ENCODE measurements around the gene RSPH6A.
"Not testable (repeated sequence)": the region's sequence is repeated elsewhere in the genome, so short reads cannot be mapped to it uniquely, and the experiment has no call there.

RSPH6A gene

DNA sequence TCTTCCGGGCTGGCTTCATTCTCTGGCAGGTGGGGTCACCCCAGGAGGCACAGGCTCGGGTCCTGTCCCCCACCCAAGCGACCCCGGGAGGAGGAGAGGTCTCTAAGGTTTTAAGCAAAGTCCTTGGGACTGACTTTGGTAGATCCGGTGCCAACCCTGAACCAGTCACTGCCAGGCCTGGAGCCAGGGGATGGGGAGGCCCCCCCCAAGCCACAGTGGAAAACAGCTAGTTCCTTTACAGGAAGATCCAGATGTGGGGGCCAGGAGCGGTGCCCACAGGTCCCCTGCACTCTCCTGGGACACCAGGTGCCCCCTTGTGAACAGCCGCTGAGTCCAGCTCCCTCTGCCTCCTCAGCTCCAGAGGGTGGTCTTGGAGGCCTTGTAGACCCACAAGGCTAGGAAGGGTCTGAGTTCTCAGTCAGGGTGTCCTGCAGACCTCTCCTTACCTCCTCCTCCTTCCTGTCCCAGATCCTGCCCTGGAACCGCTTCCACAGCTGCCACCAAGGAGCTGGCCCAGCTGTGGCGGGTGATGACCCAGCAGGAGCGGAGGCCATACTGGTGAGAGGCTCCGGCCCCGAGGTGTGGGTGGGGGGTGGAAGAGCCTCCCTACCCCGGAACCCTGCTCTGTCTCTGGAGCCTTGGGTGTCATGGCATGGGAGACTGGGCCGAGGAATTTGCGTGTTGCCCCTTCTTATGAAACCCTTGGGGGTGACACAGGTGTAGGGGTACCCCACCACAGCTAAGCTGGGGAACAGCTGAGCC lies 52.1 kb downstream of the RSPH6A start:
- Histone ChIP-seq H3K27ac (ENCODE audit: low read depth, low read length) (no peak overlapping the region), H3K27me3 (ENCODE audit: control insufficient read depth, insufficient read depth, low read length) (no peaks in the 10 kb centered on the region), H3K36me3 (ENCODE audit: control insufficient read depth, insufficient read depth, low read length) (no peaks in the 10 kb centered on the region), H3K9ac (ENCODE audit: low read depth, low read length) (no peak overlapping the region), H3K4me3 (ENCODE audit: low read depth, low read length) (no peak overlapping the region), H3K9me3 (ENCODE audit: control insufficient read depth, insufficient read depth, low read length) (no peaks in the 10 kb centered on the region), H3K4me1 (ENCODE audit: control insufficient read depth, insufficient read depth, low read length) (peaks cover 28% of the 10 kb centered on the region)

DNA sequence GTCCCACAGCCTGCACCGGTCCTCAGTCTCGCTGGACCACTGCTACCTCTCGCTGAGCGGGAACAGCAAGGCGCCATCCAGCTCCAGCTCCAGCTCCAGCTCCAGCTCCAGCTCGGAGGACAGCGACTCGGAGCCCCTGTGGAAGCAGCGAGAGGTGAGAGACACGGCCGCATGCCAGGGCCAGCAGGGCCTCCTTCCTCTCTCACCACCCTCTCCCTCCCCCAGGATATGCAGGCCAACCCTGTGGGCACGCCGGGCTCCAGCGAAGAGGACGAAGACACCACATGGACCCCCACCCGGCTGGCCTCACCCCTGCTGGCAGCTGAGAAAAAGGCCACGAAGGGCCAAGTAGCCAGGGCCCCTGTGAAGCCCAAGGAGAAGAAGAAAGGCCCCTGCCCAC lies 53.4 kb downstream of the RSPH6A start:
- peaks cover 22% of the 10 kb centered on the region for H3K4me1 ChIP-seq (ENCODE audit: control insufficient read depth, insufficient read depth, low read length)
- no peaks in the 10 kb centered on the region for H3K9me3 ChIP-seq (ENCODE audit: control insufficient read depth, insufficient read depth, low read length)
- H3K9ac ChIP-seq (ENCODE audit: low read depth, low read length) = no peak overlapping the region
- no peak overlapping the region for H3K4me3 ChIP-seq (ENCODE audit: low read depth, low read length)
- no peak overlapping the region for H3K27ac ChIP-seq (ENCODE audit: low read depth, low read length)
- no peaks in the 10 kb centered on the region for H3K36me3 ChIP-seq (ENCODE audit: control insufficient read depth, insufficient read depth, low read length)
- H3K27me3 ChIP-seq (ENCODE audit: control insufficient read depth, insufficient read depth, low read length) = peaks cover 3% of the 10 kb centered on the region; the same call in 1 of the 2 replicates

DNA sequence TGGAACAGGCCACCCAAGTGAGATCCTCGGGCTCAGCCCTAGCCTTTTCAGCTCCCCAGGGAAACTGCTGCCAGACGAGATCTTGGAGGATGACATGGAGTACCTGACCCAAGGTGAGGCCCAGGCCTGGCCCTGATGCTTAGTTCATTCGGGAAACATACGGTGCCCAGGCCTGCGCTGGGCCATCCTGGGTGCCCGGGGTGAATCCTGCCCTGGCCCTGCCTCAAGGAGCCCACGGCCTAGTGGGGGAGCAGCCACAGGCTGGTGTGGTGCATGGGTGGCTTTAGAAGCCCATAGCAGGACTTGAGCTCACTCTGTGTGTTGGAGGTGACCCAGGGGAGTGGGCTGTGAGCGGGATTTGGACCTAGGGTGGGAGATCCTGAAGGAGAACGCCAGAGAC lies 56.2 kb downstream of the RSPH6A start:
- Histone ChIP-seq H3K36me3 (ENCODE audit: control insufficient read depth, insufficient read depth, low read length) (no peaks in the 10 kb centered on the region), H3K4me1 (ENCODE audit: control insufficient read depth, insufficient read depth, low read length) (peaks cover 4% of the 10 kb centered on the region), H3K9me3 (ENCODE audit: control insufficient read depth, insufficient read depth, low read length) (no peaks in the 10 kb centered on the region), H3K9ac (ENCODE audit: low read depth, low read length) (no peak overlapping the region), H3K27ac (ENCODE audit: low read depth, low read length) (no peak overlapping the region), H3K27me3 (ENCODE audit: control insufficient read depth, insufficient read depth, low read length) (peaks cover 3% of the 10 kb centered on the region; the same call in 1 of the 2 replicates), H3K4me3 (ENCODE audit: low read depth, low read length) (no peak overlapping the region)

DNA sequence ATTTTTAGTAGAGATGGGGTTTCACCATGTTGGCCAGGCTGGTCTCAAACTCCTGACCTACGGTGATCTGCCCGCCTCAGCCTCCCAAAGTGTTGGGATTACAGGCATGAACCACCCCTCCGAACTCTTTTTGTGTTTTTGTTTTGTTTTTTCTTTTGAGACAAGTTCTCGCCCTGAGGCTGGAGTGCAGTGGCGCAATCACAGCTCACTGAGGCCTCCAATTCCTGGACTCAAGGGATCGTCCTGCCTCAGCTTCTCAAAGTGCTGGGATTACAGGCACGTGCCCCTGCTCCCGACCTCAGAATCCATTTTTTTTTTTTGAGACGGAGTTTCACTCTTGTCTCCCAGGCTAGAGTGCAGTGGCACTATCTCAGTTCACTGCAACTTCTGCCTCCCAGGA lies 57.4 kb downstream of the RSPH6A start:
- Histone ChIP-seq H3K27me3 (ENCODE audit: control insufficient read depth, insufficient read depth, low read length) (peaks cover 3% of the 10 kb centered on the region; the same call in 1 of the 2 replicates), H3K4me1 (ENCODE audit: control insufficient read depth, insufficient read depth, low read length) (0 out of 2 replicates have a peak, but pooled peaks cover 3% of the 10 kb centered on the region), H3K9ac (ENCODE audit: low read depth, low read length) (no peak overlapping the region), H3K9me3 (ENCODE audit: control insufficient read depth, insufficient read depth, low read length) (no peaks in the 10 kb centered on the region), H3K27ac (ENCODE audit: low read depth, low read length) (no peak overlapping the region), H3K4me3 (ENCODE audit: low read depth, low read length) (no peak overlapping the region), H3K36me3 (ENCODE audit: control insufficient read depth, insufficient read depth, low read length) (no peaks in the 10 kb centered on the region)

DNA sequence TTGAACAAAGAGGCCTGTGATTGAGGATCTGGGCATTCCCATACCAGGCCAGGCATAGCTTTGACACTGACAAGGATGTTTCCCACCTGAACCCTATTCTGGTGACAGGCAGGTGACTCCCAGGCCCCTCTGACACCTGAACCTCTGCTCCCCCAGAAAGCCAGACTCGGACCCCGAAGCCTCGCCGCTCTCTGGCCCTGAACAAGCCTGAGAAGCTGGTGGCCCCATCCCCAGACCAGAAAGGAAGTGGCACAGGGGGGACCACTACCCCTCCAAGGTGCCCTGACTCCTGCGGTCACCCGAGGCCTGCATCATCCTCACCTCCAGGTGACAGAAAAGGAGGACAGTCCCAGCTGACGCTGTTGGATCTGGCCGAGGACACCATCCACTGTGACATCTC lies 60.8 kb downstream of the RSPH6A start:
- H3K4me3 ChIP-seq (ENCODE audit: low read depth, low read length) = no peak overlapping the region

DNA sequence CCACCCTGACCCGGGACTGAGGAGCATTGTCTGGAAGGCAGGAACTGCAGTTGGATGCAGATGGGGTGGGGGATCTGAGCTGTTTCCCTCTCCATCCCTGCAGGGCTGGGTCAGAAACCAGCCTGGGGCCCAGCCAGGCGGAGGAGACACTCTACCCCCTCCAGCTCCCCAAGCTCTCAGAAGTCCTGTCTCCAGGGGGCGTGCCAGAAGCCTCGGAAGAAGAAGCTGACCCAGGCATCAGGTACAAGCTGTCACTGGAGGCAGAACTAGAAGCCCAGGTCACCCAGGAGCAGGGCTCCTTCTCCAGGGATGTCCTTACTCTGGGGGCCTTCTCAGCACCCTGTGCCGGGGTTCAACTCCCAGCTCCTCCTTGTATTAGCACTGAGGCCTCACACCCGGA lies 61.6 kb downstream of the RSPH6A start:
- Histone ChIP-seq H3K9me3 (ENCODE audit: control insufficient read depth, insufficient read depth, low read length) (no peaks in the 10 kb centered on the region), H3K36me3 (ENCODE audit: control insufficient read depth, insufficient read depth, low read length) (no peaks in the 10 kb centered on the region)

More for the DNA sequence above, 60.8 kb downstream of the RSPH6A start:
- Histone ChIP-seq H3K9me3 (ENCODE audit: control insufficient read depth, insufficient read depth, low read length) (no peaks in the 10 kb centered on the region), H3K36me3 (ENCODE audit: control insufficient read depth, insufficient read depth, low read length) (no peaks in the 10 kb centered on the region), H3K27ac (ENCODE audit: low read depth, low read length) (no peak overlapping the region), H3K9ac (ENCODE audit: low read depth, low read length) (no peak overlapping the region), H3K4me1 (ENCODE audit: control insufficient read depth, insufficient read depth, low read length) (0 out of 2 replicates have a peak, but pooled peaks cover 3% of the 10 kb centered on the region), H3K27me3 (ENCODE audit: control insufficient read depth, insufficient read depth, low read length) (peaks cover 3% of the 10 kb centered on the region; the same call in 1 of the 2 replicates)

DNA sequence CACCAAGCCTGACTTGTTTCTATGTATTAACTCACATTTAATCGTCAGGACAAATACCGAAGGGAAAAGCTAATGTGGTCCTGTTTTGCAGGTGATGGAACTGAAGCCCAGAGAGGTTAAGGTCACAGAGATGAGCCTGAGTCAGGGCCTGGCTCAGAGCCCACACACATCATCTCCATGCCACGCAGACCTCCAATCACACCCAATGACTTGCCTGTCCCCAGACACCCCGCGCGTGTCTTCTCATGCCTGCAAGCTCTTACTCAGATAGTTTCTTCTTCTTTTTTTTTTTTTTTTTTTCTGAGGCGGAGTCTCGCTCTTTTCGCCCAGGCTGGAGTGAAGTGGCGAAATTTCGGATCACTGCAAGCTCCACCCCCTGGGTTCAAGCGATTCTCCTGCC lies 62.5 kb downstream of the RSPH6A start:
- Histone ChIP-seq H3K27me3 (ENCODE audit: control insufficient read depth, insufficient read depth, low read length) (peaks cover 3% of the 10 kb centered on the region; the same call in 1 of the 2 replicates), H3K27ac (ENCODE audit: low read depth, low read length) (no peak overlapping the region), H3K9me3 (ENCODE audit: control insufficient read depth, insufficient read depth, low read length) (no peaks in the 10 kb centered on the region), H3K4me3 (ENCODE audit: low read depth, low read length) (no peak overlapping the region), H3K36me3 (ENCODE audit: control insufficient read depth, insufficient read depth, low read length) (no peaks in the 10 kb centered on the region), H3K9ac (ENCODE audit: low read depth, low read length) (no peak overlapping the region), H3K4me1 (ENCODE audit: control insufficient read depth, insufficient read depth, low read length) (0 out of 2 replicates have a peak, but pooled peaks cover 3% of the 10 kb centered on the region)

More for the DNA sequence above, 61.6 kb downstream of the RSPH6A start:
- Histone ChIP-seq H3K27ac (ENCODE audit: low read depth, low read length) (no peak overlapping the region), H3K9ac (ENCODE audit: low read depth, low read length) (no peak overlapping the region), H3K27me3 (ENCODE audit: control insufficient read depth, insufficient read depth, low read length) (peaks cover 3% of the 10 kb centered on the region; the same call in 1 of the 2 replicates), H3K4me3 (ENCODE audit: low read depth, low read length) (no peak overlapping the region), H3K4me1 (ENCODE audit: control insufficient read depth, insufficient read depth, low read length) (0 out of 2 replicates have a peak, but pooled peaks cover 3% of the 10 kb centered on the region)

DNA sequence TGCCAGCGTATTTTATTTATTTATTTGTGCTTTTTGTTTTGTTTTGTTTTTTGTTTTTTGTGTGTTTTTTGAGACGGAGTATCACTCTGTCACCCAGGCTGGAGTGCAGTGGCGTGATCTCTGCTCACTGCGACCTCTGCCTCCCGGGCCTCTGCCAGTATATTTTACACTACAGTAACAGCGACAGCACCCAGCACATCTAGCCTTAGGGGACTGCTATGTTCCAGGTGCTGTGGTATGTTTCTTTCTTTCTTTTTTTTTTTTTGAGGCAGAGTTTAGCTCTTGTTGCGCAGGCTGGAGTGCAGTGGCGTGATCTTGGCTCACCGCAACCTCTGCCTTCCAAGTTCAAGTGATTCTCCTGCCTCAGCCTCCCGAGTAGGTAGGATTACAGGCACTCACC lies 63.6 kb downstream of the RSPH6A start:
- not testable (repeated sequence) for H3K4me1 ChIP-seq (ENCODE audit: control insufficient read depth, insufficient read depth, low read length); H3K9ac ChIP-seq (ENCODE audit: low read depth, low read length); H3K9me3 ChIP-seq (ENCODE audit: control insufficient read depth, insufficient read depth, low read length); H3K27ac ChIP-seq (ENCODE audit: low read depth, low read length); H3K4me3 ChIP-seq (ENCODE audit: low read depth, low read length); H3K27me3 ChIP-seq (ENCODE audit: control insufficient read depth, insufficient read depth, low read length); H3K36me3 ChIP-seq (ENCODE audit: control insufficient read depth, insufficient read depth, low read length)

DNA sequence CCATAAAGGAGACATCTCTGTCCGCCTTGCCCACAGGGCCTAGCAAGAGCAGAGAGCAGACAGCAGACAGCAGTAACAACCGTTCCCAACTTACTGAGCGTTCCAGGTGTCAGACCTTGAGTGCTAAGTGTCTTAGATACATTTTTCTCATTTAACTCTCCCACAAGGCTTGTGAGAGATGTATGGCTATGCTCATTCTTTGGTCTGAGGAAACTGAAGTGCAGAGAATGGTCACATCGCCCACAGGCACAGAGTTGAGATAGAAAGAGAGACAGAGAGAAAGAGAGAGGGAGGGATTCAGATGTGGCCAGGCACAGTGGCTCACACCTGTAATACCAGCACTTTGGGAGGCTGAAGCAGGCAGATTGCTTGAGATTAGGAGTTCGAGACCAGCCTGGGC lies 67.6 kb downstream of the RSPH6A start:
- Histone ChIP-seq H3K27ac (ENCODE audit: low read depth, low read length) (no peak overlapping the region), H3K9me3 (ENCODE audit: control insufficient read depth, insufficient read depth, low read length) (no peaks in the 10 kb centered on the region), H3K4me3 (ENCODE audit: low read depth, low read length) (no peak overlapping the region), H3K9ac (ENCODE audit: low read depth, low read length) (no peak overlapping the region), H3K4me1 (ENCODE audit: control insufficient read depth, insufficient read depth, low read length) (no peaks in the 10 kb centered on the region), H3K27me3 (ENCODE audit: control insufficient read depth, insufficient read depth, low read length) (no peaks in the 10 kb centered on the region), H3K36me3 (ENCODE audit: control insufficient read depth, insufficient read depth, low read length) (no peaks in the 10 kb centered on the region)

DNA sequence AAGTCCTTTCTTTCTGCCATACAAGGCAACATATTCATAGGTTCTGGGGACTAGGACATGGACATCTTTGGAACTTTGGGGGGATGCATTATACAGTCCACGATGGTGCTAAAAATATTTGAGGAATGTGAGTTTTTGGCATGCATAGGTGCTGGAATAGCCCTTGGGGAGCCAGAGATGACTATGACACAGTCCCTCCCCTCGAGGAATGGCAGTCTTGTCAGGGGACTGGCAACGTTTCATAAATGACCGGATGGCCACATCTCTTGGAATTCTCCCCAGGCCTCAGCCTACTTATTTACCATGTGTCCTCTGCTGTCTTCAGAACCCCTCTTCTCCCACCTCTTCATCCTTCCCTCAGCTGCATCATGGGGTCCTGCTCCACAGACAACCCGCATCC lies 68.2 kb downstream of the RSPH6A start:
- H3K4me3 ChIP-seq (ENCODE audit: low read depth, low read length) = no peak overlapping the region
- no peaks in the 10 kb centered on the region for H3K9me3 ChIP-seq (ENCODE audit: control insufficient read depth, insufficient read depth, low read length)
- no peak overlapping the region for H3K9ac ChIP-seq (ENCODE audit: low read depth, low read length)
- H3K27me3 ChIP-seq (ENCODE audit: control insufficient read depth, insufficient read depth, low read length) = no peaks in the 10 kb centered on the region
- H3K36me3 ChIP-seq (ENCODE audit: control insufficient read depth, insufficient read depth, low read length) = no peaks in the 10 kb centered on the region
- H3K4me1 ChIP-seq (ENCODE audit: control insufficient read depth, insufficient read depth, low read length) = no peaks in the 10 kb centered on the region
- H3K27ac ChIP-seq (ENCODE audit: low read depth, low read length) = no peak overlapping the region

Measured in HUES48 (cell line).